ENCODE measurements around the gene ZNF598. TPM values are rescaled to one million over a fixed set of nuclear protein-coding genes. Genes with fewer than 3 reads are reported as not detected.
A peak's percentile ranks its signal among the peaks of the same experiment; 100 is the strongest.

Gene ZNF598
- total and polyA plus RNA-seq, 2 of the 13 experiments (the other 11 are each of a cell fraction or from before 2014, with no cell fraction given), result 13.5 to 14.2 TPM

GRCh38 chr16:1959269-1960039, 50.2 kb downstream of the ZNF598 start, which contains the start of gene NDUFB10 (continued):
- TF ChIP-seq SNAI1 (CRISPR knock-in tag; IDR thresholded peaks at IDR 0.05; ENCODE audit: borderline replicate concordance) (no peak), MIXL1 (CRISPR knock-in tag; IDR thresholded peaks at IDR 0.05) (0 out of 2 replicates have a peak, but pooled peaks have one; percentile 57), HMG20A (CRISPR knock-in tag; IDR thresholded peaks at IDR 0.05; ENCODE audit: borderline replicate concordance) (no peak), RARA (CRISPR knock-in tag; IDR thresholded peaks at IDR 0.05) (peak; percentile 51; the same call in 1 of the 2 replicates), ZBTB42 (CRISPR knock-in tag; IDR thresholded peaks at IDR 0.05) (no peak), TEAD2 (CRISPR knock-in tag; IDR thresholded peaks at IDR 0.05) (no peak), ZFP91 (CRISPR knock-in tag; IDR thresholded peaks at IDR 0.05; ENCODE audit: borderline replicate concordance) (peak; percentile 89), GABPB1 (CRISPR knock-in tag; IDR thresholded peaks at IDR 0.05) (peak; percentile 89), NFRKB (IDR thresholded peaks at IDR 0.05) (no peak), STAT6 (CRISPR knock-in tag; IDR thresholded peaks at IDR 0.05; ENCODE audit: borderline replicate concordance) (peak; percentile 58; the same call in 1 of the 2 replicates), PHF21A (CRISPR knock-in tag; IDR thresholded peaks at IDR 0.05) (peak; percentile 58), ZNF749 (CRISPR knock-in tag; IDR thresholded peaks at IDR 0.05; ENCODE audit: borderline replicate concordance) (no peak), ZNF772 (CRISPR knock-in tag; IDR thresholded peaks at IDR 0.05) (peak; percentile 82; the same call in 1 of the 2 replicates)
- TF ChIP-seq, protein P1, sequence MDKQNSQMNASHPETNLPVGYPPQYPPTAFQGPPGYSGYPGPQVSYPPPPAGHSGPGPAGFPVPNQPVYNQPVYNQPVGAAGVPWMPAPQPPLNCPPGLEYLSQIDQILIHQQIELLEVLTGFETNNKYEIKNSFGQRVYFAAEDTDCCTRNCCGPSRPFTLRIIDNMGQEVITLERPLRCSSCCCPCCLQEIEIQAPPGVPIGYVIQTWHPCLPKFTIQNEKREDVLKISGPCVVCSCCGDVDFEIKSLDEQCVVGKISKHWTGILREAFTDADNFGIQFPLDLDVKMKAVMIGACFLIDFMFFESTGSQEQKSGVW (CRISPR knock-in tag; IDR thresholded peaks at IDR 0.05; ENCODE audit: borderline replicate concordance), result no peak
- TF ChIP-seq, protein P2, sequence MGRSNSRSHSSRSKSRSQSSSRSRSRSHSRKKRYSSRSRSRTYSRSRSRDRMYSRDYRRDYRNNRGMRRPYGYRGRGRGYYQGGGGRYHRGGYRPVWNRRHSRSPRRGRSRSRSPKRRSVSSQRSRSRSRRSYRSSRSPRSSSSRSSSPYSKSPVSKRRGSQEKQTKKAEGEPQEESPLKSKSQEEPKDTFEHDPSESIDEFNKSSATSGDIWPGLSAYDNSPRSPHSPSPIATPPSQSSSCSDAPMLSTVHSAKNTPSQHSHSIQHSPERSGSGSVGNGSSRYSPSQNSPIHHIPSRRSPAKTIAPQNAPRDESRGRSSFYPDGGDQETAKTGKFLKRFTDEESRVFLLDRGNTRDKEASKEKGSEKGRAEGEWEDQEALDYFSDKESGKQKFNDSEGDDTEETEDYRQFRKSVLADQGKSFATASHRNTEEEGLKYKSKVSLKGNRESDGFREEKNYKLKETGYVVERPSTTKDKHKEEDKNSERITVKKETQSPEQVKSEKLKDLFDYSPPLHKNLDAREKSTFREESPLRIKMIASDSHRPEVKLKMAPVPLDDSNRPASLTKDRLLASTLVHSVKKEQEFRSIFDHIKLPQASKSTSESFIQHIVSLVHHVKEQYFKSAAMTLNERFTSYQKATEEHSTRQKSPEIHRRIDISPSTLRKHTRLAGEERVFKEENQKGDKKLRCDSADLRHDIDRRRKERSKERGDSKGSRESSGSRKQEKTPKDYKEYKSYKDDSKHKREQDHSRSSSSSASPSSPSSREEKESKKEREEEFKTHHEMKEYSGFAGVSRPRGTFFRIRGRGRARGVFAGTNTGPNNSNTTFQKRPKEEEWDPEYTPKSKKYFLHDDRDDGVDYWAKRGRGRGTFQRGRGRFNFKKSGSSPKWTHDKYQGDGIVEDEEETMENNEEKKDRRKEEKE (IDR thresholded peaks at IDR 0.05), result no peak
- TF ChIP-seq, protein P3, sequence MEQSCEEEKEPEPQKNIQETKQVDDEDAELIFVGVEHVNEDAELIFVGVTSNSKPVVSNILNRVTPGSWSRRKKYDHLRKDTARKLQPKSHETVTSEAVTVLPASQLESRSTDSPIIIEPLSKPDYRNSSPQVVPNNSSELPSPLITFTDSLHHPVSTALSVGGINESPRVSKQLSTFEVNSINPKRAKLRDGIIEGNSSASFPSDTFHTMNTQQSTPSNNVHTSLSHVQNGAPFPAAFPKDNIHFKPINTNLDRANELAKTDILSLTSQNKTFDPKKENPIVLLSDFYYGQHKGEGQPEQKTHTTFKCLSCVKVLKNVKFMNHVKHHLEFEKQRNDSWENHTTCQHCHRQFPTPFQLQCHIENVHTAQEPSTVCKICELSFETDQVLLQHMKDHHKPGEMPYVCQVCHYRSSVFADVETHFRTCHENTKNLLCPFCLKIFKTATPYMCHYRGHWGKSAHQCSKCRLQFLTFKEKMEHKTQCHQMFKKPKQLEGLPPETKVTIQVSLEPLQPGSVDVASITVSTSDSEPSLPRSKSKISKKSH (CRISPR knock-in tag; IDR thresholded peaks at IDR 0.05; ENCODE audit: borderline replicate concordance), result peak; percentile 66; the same call in 1 of the 2 replicates
- TF ChIP-seq, protein P4, sequence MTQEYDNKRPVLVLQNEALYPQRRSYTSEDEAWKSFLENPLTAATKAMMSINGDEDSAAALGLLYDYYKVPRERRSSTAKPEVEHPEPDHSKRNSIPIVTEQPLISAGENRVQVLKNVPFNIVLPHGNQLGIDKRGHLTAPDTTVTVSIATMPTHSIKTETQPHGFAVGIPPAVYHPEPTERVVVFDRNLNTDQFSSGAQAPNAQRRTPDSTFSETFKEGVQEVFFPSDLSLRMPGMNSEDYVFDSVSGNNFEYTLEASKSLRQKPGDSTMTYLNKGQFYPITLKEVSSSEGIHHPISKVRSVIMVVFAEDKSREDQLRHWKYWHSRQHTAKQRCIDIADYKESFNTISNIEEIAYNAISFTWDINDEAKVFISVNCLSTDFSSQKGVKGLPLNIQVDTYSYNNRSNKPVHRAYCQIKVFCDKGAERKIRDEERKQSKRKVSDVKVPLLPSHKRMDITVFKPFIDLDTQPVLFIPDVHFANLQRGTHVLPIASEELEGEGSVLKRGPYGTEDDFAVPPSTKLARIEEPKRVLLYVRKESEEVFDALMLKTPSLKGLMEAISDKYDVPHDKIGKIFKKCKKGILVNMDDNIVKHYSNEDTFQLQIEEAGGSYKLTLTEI (CRISPR knock-in tag; conservative IDR thresholded peaks at IDR 0.05), result no peak

Data from HepG2 (cell line).